ENCODE data around the gene PLG. TPM values are rescaled to one million over a fixed set of nuclear protein-coding genes. Genes with fewer than 3 reads are reported as not detected.
A peak's percentile ranks its signal among the peaks of the same experiment; 100 is the strongest.

Gene PLG
- total RNA-seq, 1 experiment from 2014 or later = 0.57 TPM

DNA sequence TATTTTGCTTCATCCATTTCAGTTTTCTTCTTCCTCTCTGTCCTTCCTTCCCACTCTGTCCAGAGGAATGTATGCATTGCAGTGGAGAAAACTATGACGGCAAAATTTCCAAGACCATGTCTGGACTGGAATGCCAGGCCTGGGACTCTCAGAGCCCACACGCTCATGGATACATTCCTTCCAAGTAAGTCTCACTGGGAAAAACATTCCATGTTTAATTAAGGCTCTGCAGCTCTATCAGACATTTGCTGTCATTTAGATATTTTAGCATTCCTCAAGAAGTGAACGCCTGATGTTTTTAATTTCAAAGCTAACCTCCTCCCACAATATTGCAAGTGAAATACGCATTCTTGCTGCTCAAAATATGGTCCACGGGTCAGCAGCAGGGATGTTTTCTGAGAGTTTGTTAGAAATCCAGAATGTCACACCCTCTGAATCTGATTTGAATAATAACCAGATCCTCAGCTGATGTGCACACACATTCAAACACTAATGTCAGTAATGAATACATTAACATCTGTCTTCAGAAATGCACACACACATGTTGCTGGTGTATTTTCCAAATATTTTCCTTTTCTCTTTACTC is 12.8 kb downstream of the PLG start:
- no peak for TF ChIP-seq POLR2AphosphoS5 (IDR thresholded peaks at IDR 0.05; ENCODE audit: low read depth, low read length)
- no peak for TF ChIP-seq TCF7L2 (IDR thresholded peaks at IDR 0.05; ENCODE audit: low read depth, low read length)
- no peak for TF ChIP-seq CTCF (IDR thresholded peaks at IDR 0.05)
- TF ChIP-seq SIN3A (IDR thresholded peaks at IDR 0.05; ENCODE audit: borderline replicate concordance, insufficient read depth, low read depth, low read length) = no peak
- TF ChIP-seq REST (IDR thresholded peaks at IDR 0.05; ENCODE audit: insufficient read depth in 1 of 2, low read depth in 2 of 2, low read length in 1 of 2) = no peak
- H3K27me3 ChIP-seq (ENCODE audit: control insufficient read depth, insufficient read depth, low read length) = no peaks in the 10 kb centered on the region
- ChIA-PET POLR2A (no interaction called here), CTCF (no interaction called here)
- DNase-seq (ENCODE audit: low read depth, low spot score) = no peak
- H3K4me1 ChIP-seq (ENCODE audit: control insufficient read depth, insufficient read depth, low read length) = no peaks in the 10 kb centered on the region
- no TSS peak for BruUV-seq (replicated peaks)
- H3K27ac ChIP-seq (ENCODE audit: low read length) = no peak overlapping the region
- in situ Hi-C loops (cut with HindIII; ENCODE audit: low pct_unique_long_range_greater_than_20kb, low sequenced_read_pairs) (no loop called here), intact Hi-C loops (cut with micrococcal nuclease; ENCODE audit: unreplicated experiment) (no loop called here)
- ATAC-seq = no peak
- H3K9me3 ChIP-seq (ENCODE audit: control insufficient read depth, insufficient read depth, low read depth, low read length) = no peaks in the 10 kb centered on the region
- no peaks in the 10 kb centered on the region for H3K36me3 ChIP-seq (ENCODE audit: control insufficient read depth, insufficient read depth, low read length)
- no peak overlapping the region for H3K4me3 ChIP-seq (ENCODE audit: low read depth in 2 of 2, low read length in 2 of 2)

GRCh38 chr6:160730911-160731310 is 28.9 kb downstream of the PLG start:
- DNase-seq (ENCODE audit: low read depth, low spot score) = no peak
- in situ Hi-C loops (cut with HindIII; ENCODE audit: low pct_unique_long_range_greater_than_20kb, low sequenced_read_pairs) = no loop called here
- ChIA-PET CTCF (no interaction called here), POLR2A (no interaction called here)
- intact Hi-C loops (cut with micrococcal nuclease; ENCODE audit: unreplicated experiment) = no loop called here
- BruUV-seq (replicated peaks) = no TSS peak
- TF ChIP-seq CTCF (IDR thresholded peaks at IDR 0.05) (peak; percentile 27), SIN3A (IDR thresholded peaks at IDR 0.05; ENCODE audit: borderline replicate concordance, insufficient read depth, low read depth, low read length) (no peak)
- H3K36me3 ChIP-seq (ENCODE audit: control insufficient read depth, insufficient read depth, low read length) = no peaks in the 10 kb centered on the region
- H3K4me3 ChIP-seq (ENCODE audit: low read depth in 2 of 2, low read length in 2 of 2) = no peak overlapping the region
- H3K27ac ChIP-seq (ENCODE audit: low read length) = no peak overlapping the region
- ATAC-seq = no peak
- no peaks in the 10 kb centered on the region for H3K4me1 ChIP-seq (ENCODE audit: control insufficient read depth, insufficient read depth, low read length)
- H3K9me3 ChIP-seq (ENCODE audit: control insufficient read depth, insufficient read depth, low read depth, low read length) = peaks cover 3% of the 10 kb centered on the region; the same call in 1 of the 2 replicates
- no peaks in the 10 kb centered on the region for H3K27me3 ChIP-seq (ENCODE audit: control insufficient read depth, insufficient read depth, low read length)

All from Panc1 (cell line).